Measurements from ENCODE around the gene TSPAN18.

DNA sequence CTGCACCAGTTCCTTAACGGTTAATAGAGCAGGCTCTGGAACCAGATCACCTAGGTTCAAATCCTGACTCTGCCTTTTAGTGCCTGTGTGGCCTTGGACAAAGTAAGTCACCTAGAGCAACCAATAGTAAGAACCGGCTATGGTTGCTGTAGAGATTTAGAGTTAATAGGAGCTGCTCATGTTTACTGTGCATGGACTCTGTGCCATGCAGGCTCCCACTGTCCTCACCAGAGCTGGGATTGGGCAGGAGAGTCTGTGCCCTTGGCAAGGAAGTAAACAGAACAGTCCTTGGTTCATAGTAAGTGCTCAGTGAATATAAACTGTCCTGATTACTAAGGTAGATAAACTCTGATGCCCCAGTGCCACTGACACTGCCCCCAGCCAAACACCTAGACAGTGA, 225.3 kb downstream of the TSPAN18 start:
- TF ChIP-seq POLR2AphosphoS5 (IDR thresholded peaks at IDR 0.05; ENCODE audit: low read depth, low read length) (no peak), EGR1 (IDR thresholded peaks at IDR 0.05; ENCODE audit: low read depth) (no peak), POLR2A (IDR thresholded peaks at IDR 0.05; ENCODE audit: borderline replicate concordance, extremely low read depth, insufficient read depth, insufficient read length) (no peak), SIN3A (IDR thresholded peaks at IDR 0.05; ENCODE audit: low read depth) (no peak), JUND (IDR thresholded peaks at IDR 0.05) (no peak), ZNF274 (IDR thresholded peaks at IDR 0.05; ENCODE audit: low read depth, low read length) (no peak), ZBTB33 (IDR thresholded peaks at IDR 0.05; ENCODE audit: extremely low read depth, insufficient replicate concordance, low read length) (no peak), CEBPB (IDR thresholded peaks at IDR 0.05; ENCODE audit: low read depth) (no peak), EZH2 (IDR thresholded peaks at IDR 0.05) (no peak), ELF1 (IDR thresholded peaks at IDR 0.05; ENCODE audit: borderline replicate concordance, low read depth) (no peak), EZH2phosphoT487 (IDR thresholded peaks at IDR 0.05; ENCODE audit: borderline replicate concordance) (no peak)
- TF ChIP-seq, protein P1, sequence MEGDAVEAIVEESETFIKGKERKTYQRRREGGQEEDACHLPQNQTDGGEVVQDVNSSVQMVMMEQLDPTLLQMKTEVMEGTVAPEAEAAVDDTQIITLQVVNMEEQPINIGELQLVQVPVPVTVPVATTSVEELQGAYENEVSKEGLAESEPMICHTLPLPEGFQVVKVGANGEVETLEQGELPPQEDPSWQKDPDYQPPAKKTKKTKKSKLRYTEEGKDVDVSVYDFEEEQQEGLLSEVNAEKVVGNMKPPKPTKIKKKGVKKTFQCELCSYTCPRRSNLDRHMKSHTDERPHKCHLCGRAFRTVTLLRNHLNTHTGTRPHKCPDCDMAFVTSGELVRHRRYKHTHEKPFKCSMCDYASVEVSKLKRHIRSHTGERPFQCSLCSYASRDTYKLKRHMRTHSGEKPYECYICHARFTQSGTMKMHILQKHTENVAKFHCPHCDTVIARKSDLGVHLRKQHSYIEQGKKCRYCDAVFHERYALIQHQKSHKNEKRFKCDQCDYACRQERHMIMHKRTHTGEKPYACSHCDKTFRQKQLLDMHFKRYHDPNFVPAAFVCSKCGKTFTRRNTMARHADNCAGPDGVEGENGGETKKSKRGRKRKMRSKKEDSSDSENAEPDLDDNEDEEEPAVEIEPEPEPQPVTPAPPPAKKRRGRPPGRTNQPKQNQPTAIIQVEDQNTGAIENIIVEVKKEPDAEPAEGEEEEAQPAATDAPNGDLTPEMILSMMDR (IDR thresholded peaks at IDR 0.05 in 2 of 3, conservative IDR thresholded peaks at IDR 0.05 in 1 of 3; ENCODE audit: borderline replicate concordance in 1 of 3, insufficient read depth in 1 of 3, low read depth in 2 of 3, low read length in 2 of 3) = no peak
- TF ChIP-seq, protein P2, sequence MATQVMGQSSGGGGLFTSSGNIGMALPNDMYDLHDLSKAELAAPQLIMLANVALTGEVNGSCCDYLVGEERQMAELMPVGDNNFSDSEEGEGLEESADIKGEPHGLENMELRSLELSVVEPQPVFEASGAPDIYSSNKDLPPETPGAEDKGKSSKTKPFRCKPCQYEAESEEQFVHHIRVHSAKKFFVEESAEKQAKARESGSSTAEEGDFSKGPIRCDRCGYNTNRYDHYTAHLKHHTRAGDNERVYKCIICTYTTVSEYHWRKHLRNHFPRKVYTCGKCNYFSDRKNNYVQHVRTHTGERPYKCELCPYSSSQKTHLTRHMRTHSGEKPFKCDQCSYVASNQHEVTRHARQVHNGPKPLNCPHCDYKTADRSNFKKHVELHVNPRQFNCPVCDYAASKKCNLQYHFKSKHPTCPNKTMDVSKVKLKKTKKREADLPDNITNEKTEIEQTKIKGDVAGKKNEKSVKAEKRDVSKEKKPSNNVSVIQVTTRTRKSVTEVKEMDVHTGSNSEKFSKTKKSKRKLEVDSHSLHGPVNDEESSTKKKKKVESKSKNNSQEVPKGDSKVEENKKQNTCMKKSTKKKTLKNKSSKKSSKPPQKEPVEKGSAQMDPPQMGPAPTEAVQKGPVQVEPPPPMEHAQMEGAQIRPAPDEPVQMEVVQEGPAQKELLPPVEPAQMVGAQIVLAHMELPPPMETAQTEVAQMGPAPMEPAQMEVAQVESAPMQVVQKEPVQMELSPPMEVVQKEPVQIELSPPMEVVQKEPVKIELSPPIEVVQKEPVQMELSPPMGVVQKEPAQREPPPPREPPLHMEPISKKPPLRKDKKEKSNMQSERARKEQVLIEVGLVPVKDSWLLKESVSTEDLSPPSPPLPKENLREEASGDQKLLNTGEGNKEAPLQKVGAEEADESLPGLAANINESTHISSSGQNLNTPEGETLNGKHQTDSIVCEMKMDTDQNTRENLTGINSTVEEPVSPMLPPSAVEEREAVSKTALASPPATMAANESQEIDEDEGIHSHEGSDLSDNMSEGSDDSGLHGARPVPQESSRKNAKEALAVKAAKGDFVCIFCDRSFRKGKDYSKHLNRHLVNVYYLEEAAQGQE (IDR thresholded peaks at IDR 0.05; ENCODE audit: low read depth) = no peak

All from HCT116 (cell line).